ENCODE measurements around the gene THADA.

The THADA gene

GRCh38 chr2:43484323-43484930, 111.4 kb downstream of the THADA start:
- H3K27ac ChIP-seq, result no peak overlapping the region
- TF ChIP-seq, protein P1, sequence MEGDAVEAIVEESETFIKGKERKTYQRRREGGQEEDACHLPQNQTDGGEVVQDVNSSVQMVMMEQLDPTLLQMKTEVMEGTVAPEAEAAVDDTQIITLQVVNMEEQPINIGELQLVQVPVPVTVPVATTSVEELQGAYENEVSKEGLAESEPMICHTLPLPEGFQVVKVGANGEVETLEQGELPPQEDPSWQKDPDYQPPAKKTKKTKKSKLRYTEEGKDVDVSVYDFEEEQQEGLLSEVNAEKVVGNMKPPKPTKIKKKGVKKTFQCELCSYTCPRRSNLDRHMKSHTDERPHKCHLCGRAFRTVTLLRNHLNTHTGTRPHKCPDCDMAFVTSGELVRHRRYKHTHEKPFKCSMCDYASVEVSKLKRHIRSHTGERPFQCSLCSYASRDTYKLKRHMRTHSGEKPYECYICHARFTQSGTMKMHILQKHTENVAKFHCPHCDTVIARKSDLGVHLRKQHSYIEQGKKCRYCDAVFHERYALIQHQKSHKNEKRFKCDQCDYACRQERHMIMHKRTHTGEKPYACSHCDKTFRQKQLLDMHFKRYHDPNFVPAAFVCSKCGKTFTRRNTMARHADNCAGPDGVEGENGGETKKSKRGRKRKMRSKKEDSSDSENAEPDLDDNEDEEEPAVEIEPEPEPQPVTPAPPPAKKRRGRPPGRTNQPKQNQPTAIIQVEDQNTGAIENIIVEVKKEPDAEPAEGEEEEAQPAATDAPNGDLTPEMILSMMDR (IDR thresholded peaks at IDR 0.05), result peak; percentile 62

DNA sequence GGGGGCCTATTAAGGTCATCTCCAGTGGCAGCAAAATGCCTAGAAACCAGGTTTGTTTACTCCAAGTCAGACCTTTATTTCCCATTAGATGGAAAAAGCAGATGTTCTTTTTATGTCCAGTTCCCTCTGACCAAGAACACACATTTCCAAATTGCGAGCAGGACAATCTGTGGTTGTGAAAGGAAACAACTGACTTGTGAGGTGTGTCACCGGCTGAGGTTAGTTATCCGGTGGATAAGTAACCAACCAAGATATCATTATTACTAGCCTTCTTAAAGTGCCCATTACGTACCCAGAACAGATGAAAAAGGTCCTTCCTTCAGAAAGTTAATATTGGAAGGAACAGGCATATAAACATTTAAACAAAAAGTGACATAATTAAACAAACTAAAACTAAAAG, 112.9 kb downstream of the THADA start:
- Histone ChIP-seq H3K36me3 (peaks cover 5% of the 10 kb centered on the region), H3K27me3 (no peaks in the 10 kb centered on the region), H3K27ac (no peak overlapping the region), H3K4me1 (ENCODE audit: control insufficient read depth in 1 of 2, insufficient read depth in 1 of 2, low read depth in 1 of 2, low read length in 1 of 2) (peaks cover 0 to 4% of the 10 kb centered on the region in 2 experiments), H3K4me3 (ENCODE audit: low read depth in 1 of 2, low read length in 1 of 2) (no peak overlapping the region), H3K9me3 (no peaks in the 10 kb centered on the region)
- TF ChIP-seq, protein P1 (IDR thresholded peaks at IDR 0.05), result no peak

More at GRCh38 chr2:43484323-43484930, 111.4 kb downstream of the THADA start:
- Histone ChIP-seq H3K9me3 (no peaks in the 10 kb centered on the region), H3K36me3 (peaks cover 5% of the 10 kb centered on the region), H3K4me3 (ENCODE audit: low read depth in 1 of 2, low read length in 1 of 2) (no peak overlapping the region), H3K4me1 (ENCODE audit: control insufficient read depth in 1 of 2, insufficient read depth in 1 of 2, low read depth in 1 of 2, low read length in 1 of 2) (peaks cover 0 to 4% of the 10 kb centered on the region in 2 experiments), H3K27me3 (no peaks in the 10 kb centered on the region)

GRCh38 chr2:43481927-43482542, 113.8 kb downstream of the THADA start:
- no peaks in the 10 kb centered on the region for H3K27me3 ChIP-seq
- TF ChIP-seq, protein P1 (IDR thresholded peaks at IDR 0.05), result no peak
- H3K9me3 ChIP-seq, result no peaks in the 10 kb centered on the region
- H3K4me1 ChIP-seq (ENCODE audit: control insufficient read depth in 1 of 2, insufficient read depth in 1 of 2, low read depth in 1 of 2, low read length in 1 of 2), result peaks cover 0 to 4% of the 10 kb centered on the region in 2 experiments
- H3K27ac ChIP-seq, result no peak overlapping the region
- H3K4me3 ChIP-seq (ENCODE audit: low read depth in 1 of 2, low read length in 1 of 2), result no peak overlapping the region
- peaks cover 5% of the 10 kb centered on the region for H3K36me3 ChIP-seq

GRCh38 chr2:43480874-43481273, 115.0 kb downstream of the THADA start:
- Histone ChIP-seq H3K36me3 (peaks cover 5% of the 10 kb centered on the region), H3K4me3 (ENCODE audit: low read depth in 1 of 2, low read length in 1 of 2) (no peak overlapping the region), H3K27me3 (no peaks in the 10 kb centered on the region), H3K27ac (no peak overlapping the region), H3K9me3 (no peaks in the 10 kb centered on the region), H3K4me1 (ENCODE audit: control insufficient read depth in 1 of 2, insufficient read depth in 1 of 2, low read depth in 1 of 2, low read length in 1 of 2) (peaks cover 0 to 4% of the 10 kb centered on the region in 2 experiments)
- TF ChIP-seq, protein P1 (IDR thresholded peaks at IDR 0.05), result no peak

GRCh38 chr2:43478412-43479086, 117.3 kb downstream of the THADA start:
- TF ChIP-seq, protein P1 (IDR thresholded peaks at IDR 0.05), result no peak
- H3K27ac ChIP-seq, result no peak overlapping the region

More at GRCh38 chr2:43478412-43479086, 117.3 kb downstream of the THADA start:
- Histone ChIP-seq H3K27me3 (no peaks in the 10 kb centered on the region), H3K4me3 (ENCODE audit: low read depth in 1 of 2, low read length in 1 of 2) (no peak overlapping the region), H3K4me1 (ENCODE audit: control insufficient read depth in 1 of 2, insufficient read depth in 1 of 2, low read depth in 1 of 2, low read length in 1 of 2) (peaks cover 0 to 4% of the 10 kb centered on the region in 2 experiments), H3K36me3 (peaks cover 5% of the 10 kb centered on the region), H3K9me3 (no peaks in the 10 kb centered on the region)

Measured in neutrophil (primary cell).